ENCODE results near the gene C16orf74.
A peak's percentile ranks its signal among the peaks of the same experiment; 100 is the strongest.

Gene C16orf74

DNA sequence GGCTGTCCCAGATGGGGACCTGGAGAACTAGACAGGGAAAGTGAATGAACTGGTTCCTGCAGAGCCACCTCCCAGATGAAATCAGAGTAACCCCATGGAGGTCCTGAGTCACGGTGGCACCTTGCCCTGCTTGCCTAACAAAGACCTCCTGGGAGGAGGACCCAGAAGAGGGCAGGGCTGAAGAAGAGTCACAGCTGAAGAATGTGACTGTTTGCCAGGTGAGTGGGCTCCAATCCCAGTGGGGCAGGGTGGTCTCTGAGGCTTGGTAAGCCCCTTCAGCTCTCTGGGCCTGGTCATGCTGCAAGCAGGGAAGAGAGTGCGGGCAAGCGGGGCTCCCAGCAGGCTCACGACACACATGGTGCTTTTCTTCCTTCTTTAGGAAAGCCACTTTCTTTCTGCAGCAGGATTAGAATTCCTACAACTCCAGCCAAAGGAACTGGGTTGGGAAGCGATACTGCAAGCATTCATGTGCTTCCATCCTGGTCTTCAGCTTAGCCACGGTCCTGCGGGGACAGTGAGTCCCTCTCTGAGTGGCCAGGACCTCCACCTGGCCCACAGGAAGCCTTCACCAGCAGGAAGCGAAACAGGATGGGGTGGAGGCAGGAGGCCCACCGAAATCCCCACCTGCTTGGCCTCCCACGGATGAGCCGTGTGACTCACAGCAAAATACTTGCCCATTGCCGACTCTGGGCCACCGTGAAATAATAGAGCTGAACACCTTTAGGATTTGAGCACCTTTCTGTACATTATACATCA, 4.3 kb downstream of the C16orf74 start:
- DNase-seq: no peak

DNA sequence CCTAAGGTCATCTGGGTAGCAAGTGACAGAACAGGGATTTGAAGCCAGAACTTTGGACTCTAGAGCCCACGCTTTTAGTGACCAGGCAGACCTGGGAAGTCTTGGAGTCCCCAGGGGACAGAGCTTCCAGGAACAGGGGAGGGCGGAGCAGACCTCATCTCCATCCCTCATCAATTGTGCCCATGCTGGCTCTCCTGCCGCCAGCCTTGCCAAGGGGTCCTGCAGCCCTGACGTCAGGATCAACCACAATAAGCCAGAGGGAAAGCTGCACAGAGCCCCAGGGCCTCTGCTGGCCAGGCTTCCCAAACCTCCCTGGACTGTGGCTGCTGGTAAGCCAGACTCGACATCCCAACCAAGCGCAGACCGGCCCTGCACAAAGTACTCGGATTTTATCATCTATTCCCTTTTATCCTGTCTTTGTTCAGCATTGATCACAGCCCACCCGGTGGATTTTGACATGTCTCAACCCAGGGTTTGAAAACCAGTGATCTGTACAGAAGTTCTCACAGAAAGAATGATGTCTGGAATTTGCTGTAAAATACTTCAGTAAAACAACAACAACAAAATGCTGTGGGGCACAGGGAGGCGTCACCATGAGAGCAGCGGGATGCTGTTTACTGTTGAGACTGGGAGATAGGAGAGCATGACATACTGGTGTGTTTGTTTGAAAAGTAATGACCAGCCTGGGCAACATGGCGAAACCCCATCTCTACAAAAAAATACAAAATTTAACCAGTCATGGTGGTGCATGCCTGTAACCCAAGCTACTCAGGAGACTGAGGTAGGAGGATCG, 11.8 kb downstream of the C16orf74 start:
- no peak for DNase-seq

DNA sequence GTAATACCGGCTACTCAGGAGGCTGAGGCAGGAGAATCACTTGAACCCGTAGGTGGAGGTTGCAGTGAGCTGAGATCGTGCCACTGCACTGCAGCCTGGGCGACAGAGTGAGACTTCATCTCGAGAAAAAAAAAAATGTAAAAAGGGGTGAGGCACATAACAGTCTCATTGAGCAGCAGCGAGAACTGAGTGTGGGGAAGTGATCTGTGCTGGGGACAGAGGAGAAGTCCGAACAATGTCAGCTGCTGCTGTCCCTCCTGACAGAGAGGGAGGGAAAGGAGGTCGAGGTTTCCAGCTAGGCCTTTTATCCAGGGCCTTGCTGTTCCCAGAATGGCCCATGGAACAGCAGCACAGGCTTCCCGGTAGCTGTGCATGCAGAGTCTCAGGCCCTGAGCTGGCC, 14.0 kb downstream of the C16orf74 start:
- no peak for DNase-seq

DNA sequence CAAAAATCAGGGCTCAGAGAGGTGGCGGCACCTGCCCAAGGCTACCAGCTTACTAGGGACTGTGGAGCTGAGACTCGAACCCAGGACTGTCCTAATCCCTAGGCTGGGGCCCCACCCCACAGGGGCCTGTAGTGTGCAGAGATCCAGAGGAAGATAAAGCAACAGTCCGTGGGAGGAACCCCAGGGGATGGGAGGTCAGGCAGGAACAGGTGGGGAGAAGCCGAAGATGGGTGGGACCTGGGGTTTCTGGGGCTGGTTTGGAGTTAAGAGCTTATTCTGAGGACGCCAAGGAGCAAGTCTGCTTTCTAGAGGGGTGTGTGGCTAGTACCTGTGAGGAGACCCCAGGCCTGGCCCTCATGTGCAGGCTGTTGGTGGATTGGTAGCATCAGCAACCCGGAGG, 14.9 kb downstream of the C16orf74 start:
- DNase-seq: no peak

DNA sequence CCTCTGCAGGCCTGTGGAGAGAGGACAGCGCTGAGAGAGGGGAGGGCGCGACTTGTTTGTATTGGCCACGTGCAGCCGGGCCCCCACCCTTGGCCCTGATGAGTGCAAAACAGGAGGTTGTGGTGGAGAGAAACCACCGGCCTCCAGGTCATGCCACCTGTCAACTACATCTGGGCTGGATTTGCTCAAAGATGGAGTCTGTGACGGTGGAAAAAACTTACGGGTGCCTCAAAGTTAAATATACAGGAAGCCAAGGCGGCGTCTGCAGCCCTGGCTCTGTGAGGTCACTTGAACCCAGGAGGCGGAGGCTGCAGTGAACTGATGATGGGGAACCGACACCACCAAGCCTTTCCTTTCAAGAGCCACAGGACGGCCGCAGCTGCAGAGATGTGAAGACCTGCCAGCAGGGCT, 15.7 kb downstream of the C16orf74 start:
- DNase-seq: peak; percentile 27

DNA sequence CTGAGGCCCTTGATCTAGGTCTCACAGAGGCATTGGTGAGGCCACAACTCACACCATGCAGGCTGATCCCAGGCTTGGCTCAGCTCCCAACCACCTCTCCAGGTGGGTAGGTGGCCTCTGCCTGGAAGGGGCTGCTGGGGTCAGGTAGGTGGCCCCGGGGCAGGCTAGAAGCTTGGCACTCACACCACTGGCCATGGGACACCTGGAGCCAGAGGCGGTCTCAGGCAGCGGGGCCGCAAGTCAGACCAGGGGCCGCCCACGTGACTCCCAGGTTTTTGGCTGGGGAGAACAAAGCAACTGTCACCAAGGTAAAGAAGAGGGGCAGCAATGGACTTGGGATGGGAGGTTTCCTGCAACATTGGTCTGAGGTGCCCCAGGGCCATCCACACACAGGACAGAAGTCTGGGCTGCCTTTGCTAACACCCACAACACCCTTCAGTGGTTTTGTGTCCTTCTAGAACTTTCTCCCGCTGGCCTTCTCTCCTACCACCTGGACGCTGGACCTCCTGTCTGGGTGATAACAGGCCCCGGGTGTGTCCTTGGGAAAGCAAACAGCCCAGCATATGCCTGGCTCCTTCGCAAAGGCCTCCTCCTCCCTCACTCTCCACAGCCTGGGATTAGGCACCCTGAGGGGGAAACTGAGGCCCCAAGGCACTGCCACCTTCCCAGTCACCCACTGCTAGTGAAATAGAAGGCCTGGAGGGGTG, 16.4 kb downstream of the C16orf74 start:
- DNase-seq: no peak

DNA sequence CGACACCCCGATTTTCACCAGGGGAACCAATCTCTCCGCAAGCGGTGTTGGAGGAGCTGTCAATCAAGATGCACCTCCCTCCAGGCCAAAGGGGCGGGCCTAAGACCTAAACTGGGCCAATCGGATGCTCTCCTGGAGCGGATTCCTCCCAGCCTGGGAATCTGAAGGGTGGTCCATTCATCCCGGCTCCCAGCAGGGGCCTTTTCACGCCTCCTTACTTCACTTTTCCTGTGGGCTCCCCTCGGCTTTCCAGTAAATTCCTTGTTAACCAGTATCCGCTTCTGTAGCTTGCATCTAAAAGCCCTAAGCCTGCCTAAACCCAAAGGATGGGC, 17.1 kb downstream of the C16orf74 start:
- no peak for DNase-seq

DNA sequence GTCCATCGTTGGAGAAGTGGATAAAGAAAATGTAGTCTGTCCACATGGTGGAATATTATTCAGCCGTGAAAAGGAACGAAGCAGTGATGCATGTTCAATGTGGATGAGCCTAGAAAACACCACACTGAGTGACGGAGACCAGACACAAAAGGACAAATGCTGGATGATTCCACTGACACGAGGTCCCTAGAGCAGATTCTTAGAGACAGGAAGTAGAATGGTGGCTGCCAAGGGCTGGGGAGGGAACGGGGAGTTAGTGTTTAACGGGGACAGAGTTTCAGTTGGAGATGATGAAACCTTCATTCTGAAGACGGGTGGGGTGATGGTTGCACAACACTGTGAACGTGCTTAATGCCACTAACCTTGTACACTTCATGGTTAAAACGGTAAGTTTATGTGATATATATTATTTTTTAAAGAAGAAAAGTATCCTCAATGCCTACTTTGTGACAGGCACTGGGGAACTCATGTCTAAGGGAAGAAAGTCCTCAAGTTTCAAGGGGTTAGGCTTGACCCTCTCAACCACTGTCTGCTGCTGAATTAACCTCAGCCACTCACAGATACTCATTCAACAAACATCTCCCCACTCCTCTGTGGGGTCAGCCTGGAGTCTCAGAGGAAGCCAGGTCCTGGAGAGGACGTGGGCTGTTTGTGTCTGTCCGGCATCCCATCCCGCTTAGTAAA, 17.6 kb downstream of the C16orf74 start:
- DNase-seq: peak; percentile 60

DNA sequence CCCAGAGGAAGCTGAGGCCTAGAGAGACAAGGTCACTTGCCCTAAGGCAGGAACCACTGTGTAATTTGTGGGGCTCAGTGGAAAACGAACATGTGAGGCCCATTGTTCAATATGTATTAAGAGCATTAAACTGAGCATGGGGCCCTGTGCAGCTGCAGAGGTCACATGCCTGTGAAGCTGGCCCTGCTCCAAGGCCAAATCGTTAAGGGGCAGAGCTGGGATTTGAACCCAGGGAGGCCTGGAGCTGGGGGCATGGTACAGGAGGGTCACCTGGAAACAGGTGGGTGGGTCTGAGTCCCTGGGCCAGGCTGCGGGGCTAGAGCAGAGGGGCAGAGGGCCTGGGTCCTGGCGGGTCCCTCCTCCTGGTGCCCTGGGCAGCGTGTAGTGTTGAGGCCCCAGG, 19.7 kb downstream of the C16orf74 start:
- no peak for DNase-seq

DNA sequence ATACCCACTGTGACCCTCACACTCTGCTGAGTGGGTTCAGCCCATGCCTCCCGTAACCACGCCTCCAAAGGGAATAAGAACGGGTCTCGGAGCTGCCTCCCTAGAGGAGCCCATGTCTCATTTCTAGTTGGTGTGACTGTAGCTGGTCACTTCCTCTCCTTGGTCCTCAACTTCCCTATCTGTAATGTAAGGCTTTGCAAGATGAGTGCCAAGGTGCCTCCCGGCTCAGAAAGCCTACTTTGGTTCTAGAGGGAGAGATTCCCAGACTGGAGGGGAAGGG, 20.8 kb downstream of the C16orf74 start:
- DNase-seq: no peak

DNA sequence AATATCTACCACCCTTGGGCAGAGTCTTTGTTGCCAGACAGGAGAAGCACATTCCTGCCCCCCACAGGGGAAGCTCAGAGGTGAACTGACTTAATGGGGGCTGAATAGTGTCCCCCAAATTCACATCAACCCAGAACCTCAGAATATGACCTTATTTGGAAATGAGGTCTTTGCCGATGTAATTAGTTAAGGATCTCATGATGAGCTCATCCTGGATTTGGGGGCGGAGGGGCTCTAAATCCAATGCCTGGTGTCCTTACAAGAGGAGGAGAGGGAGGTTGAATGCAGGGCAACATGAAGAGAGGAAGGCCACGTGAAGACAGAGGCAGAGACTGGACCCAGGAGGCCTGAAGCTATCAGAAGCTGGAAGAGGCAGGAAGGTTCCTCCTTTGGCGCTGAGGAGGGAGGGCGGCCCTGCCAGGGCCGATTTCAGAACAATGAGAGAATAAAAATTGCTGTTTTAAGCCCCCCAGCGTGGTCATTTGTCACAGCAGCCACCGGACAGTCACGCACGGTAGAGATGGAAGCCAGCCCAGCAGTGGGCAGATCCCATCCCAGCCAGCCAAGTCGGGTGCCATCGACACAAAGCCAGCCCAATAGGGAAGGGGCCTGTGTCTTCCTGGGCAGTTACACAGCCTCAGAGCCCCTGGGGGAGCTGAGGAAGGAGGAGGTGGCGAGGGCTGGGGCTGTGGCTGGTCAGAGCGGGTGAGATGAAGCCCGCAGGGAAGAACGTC, 21.3 kb downstream of the C16orf74 start:
- DNase-seq: no peak

DNA sequence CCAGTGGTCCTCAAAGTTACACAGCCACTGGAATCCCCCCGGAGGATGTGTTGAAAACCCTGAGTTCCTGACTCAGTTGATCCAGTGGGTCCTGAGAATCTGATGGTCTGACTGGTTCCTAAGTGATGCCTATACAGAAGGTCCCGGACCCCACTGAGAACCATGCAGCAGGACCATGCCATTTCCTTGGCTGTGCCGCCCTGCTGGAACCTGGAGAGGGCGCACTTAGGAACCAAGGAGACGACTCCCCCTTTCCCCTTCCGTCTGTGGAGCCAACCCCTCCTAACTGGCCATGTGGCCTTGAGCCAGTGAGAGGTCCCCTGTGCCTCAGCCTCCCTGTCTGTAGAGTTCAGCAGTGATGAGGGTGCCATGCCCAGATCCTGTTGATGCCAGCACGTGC, 22.0 kb downstream of the C16orf74 start:
- no peak for DNase-seq

DNA sequence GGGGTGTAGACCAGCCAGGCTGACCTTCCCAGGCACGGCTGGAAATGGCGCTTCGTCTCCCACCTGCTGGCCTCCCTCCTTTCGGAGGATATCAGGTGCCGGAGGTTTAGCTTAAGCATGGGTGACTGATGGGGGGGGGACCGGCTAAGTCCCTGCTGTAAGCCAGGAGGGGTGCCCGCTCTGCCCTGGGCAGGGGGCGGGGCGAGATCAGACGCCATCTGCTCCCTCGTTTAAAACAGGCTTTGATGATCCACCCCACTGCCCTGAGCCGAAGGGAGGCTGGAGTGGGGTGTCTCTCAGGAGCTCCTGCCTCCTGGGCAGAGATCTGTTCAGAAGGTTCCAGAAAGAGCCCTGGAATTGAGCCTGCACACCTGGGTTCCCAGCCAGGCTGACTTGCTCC, 26.0 kb downstream of the C16orf74 start:
- no peak for DNase-seq

DNA sequence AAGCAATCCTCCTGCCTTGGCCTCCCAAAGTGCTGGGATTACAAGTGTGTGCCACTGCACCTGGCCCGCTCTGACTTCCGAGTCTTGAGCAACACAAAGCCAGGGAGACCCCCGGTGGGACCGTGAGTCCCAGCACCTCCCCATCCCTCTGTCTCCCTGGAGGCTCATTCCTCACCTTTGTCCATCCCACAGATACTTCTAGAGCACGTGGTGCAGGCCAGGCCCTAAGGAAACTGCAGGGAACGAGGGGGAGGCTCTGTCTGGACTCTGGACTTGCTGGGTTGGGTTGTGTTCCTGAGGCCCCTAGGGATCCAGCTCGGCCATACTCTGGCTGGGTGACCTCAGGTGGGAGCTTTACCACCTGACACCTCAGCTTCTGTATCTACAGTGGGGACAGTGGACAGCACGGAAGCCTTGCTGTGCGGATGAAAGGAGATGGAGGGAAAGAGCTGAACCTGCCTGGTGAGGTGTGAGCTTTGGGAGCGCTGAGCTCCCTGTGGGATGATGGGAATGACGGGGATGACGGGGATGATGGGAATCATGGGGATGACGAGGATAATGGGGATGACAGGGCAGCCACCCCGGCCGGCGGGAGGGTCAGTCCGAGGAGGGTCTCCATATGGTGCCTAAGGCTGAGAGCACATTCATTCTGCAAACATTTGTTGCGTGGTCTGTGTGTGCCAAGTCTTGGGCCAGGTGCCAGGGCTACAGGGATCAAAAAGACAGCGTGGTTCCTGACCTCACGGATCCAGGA, 26.6 kb downstream of the C16orf74 start:
- DNase-seq: no peak

DNA sequence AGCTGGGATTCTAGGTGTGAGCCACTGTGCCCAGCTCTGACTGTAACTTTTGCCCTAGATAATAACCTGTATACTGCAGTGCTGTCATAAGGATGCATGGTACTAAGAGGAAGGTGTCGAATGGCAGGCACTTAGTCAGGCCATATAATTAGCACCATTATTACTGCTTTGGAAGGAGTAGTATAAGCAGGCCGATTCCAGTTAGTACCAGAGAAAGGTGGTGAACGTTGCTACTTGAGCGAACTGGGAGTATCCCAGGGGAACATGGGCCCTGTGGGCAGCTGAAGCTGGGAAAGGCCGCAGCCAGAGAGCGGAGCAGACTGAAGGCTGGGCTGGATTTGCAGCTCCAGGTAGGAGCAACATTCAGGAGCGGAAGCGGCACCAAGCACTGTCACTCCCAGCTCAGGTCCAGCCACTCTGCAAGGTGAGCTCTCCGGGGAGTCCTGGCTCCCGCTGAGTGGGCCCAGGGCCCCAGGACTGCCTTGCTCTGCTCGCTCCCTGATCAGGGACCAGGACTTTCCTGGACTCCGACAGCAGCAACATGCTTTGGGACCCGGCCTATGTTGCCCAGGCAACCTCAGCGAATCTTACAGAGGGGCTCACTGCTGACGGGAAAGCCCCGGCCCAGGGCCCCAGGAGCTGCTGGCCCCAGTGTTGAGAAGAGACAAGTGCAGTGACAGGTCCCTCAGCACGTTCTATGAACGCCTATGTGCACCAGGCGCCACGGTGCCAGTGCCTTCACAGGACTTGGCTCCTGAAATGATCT, 28.6 kb downstream of the C16orf74 start:
- no peak for DNase-seq

DNA sequence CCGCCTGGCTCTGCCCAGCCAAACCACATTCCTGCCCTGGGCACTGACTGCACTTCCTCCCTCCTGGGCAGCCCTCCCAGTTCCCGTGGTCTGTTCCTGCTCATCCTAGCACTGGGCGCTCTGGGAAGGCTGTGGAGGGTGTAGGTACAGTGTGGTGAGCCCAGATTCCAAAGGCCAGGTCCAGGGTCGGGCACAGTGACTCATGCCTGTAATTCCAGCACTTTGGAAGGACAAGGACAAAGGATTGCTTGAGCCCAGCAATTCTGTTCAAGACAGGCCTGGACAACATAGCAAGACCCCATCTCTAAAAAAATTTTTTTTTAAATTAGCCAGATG, 30.6 kb downstream of the C16orf74 start:
- no peak for DNase-seq

DNA sequence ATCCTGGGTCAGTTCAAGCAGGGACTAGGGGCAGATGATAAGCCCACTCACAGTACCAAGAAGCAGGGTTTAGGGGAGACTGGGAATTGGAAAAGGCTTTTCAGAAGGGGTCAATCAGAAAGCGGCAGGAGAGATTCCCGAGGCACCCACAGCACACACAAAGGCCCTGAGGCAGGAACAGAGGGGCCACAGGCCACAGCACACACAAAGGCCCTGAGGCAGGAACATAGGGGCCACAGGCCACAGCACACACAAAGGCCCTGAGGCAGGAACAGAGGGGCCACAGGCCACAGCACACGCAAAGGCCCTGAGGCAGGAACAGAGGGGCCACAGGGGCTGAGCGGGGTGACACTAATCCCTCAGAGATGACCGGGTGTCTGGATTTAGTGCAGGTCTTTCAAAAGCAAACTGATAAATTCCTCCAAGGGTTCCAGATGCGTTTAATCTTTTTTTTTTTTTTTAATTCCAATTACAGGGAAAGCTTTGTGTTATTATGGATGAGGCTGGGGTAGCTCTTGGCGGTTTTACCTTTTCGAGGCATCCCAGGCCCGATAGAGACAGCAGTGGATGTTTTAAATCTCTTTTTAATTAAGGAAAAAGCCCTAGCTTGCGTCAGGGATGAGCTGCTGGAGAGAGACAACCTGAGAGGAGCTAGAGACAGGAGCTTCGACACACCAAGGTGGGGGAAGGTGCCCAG, 31.1 kb downstream of the C16orf74 start:
- DNase-seq: no peak

DNA sequence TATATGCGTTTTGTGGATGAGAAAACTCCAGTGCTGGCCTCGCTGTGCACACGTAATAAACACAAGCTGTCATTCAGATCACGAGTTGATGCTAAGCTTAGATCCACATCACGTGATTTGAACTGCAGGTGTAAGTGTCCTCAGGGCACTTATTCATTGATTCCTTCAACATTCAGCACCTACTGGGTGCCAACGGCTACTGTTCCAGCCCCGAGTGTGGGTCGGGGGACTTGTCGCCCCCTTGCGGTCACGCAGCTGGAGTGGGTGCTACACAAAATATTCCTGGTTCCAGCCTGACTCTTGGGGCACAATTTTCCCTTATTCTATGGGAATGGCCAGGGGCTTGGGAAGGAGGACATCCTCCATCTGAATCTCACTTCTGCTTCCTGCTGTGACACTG, 32.2 kb downstream of the C16orf74 start:
- DNase-seq: no peak

DNA sequence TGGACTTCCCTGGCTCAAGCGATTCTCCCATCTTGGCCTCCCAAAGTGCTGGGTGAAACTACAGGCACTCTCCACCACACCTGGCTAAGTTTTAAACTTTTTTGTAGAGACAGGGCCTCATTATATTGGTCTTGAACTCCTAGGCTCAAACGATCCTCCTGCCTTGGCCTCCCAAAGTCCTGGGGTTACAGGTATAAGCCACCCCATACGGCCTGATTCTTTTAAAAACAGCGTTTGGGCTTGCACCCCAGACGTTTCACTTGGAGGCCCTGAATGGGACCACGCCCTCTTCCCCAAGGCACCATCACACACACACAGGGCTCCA, 32.8 kb downstream of the C16orf74 start:
- no peak for DNase-seq

DNA sequence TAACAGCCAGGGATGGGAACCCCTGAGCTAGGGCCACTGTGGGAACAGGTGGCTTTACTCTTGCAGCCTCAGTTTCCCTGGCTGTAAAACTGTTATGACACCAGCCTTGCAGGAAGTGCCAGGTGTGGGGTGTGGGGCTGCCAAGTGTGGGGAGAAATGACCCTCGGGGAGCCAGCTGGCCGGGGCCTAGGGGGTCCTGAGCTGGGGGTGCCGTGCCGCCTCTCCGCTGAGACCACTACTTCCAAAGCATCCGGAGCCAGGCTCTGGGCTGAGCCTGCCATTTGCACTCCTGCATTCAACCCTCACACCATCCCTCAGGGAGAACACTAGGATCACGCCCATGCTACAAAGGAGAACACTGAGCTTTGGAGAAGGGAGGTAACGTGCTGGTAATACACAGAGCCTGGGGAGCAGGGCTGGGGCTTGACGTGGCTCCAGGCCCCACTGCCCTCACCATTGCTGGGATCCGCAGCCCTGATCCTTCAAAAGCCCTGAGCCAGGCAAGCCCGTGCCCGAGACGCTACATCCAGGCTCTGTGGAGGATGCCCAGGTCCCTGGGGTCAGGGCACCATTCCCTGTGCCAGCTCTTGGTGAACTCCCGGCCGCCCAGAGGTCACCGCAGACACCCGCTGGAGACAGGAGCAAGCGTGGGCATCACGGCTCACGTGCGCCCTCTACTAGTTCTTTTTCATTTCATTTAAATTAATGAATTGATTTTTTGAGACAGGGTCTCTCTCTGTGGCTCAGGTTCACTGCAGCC, 33.3 kb downstream of the C16orf74 start:
- no peak for DNase-seq

All from GF-D8 (cell line).